H9 (cell line): ENCODE measurements around the gene RCC1. TPM values are rescaled to one million over a fixed set of nuclear protein-coding genes. Genes with fewer than 3 reads are reported as not detected.

Source experiments
- DNase-seq: peaks from one replicate; pipeline ENCODE4 v3.0.0-alpha.2; 2017
- H2AFZ ChIP-seq: one replicate; pipeline ENCODE4 v1.6.1; 2013; ENCODE audit warnings: mild to moderate bottlenecking, low read length, control low read depth, moderate library complexity
- H2AK5ac ChIP-seq: 2 replicates; pipeline ENCODE4 v1.6.1; 2013; ENCODE audit warnings: low read length, control low read depth, mixed read lengths; ENCODE audit not compliant: insufficient read length
- H2BK120ac ChIP-seq: one replicate; pipeline ENCODE4 v1.6.1; 2013; ENCODE audit warnings: low read depth, mild to moderate bottlenecking, low read length, control low read depth, inconsistent platforms; ENCODE audit not compliant: poor library complexity, severe bottlenecking
- H2BK12ac ChIP-seq: 2 replicates; pipeline ENCODE4 v1.6.1; 2013; ENCODE audit warnings: low read length, control low read depth, mixed read lengths, low read depth; ENCODE audit not compliant: insufficient read length
- H2BK15ac ChIP-seq: 2 replicates; pipeline ENCODE4 v1.6.1; 2013; ENCODE audit warnings: low read depth, low read length, control low read depth
- H2BK20ac ChIP-seq: one replicate; pipeline ENCODE4 v1.6.1; 2013; ENCODE audit warnings: low read depth, mild to moderate bottlenecking, low read length, control low read depth, inconsistent platforms; ENCODE audit not compliant: poor library complexity, severe bottlenecking
- H2BK5ac ChIP-seq: 2 replicates; pipeline ENCODE4 v1.6.1; 2013; ENCODE audit warnings: low read length, control low read depth, mixed read lengths; ENCODE audit not compliant: insufficient read length
- H3K14ac ChIP-seq: 2 replicates; pipeline ENCODE4 v1.6.1; 2013; ENCODE audit warnings: low read length, control low read depth; ENCODE audit not compliant: insufficient read depth
- H3K18ac ChIP-seq: 2 replicates; pipeline ENCODE4 v1.6.1; 2013; ENCODE audit warnings: low read depth, mild to moderate bottlenecking, mixed read lengths, low read length, control low read depth; ENCODE audit not compliant: insufficient read length
- H3K23ac ChIP-seq: 2 replicates; pipeline ENCODE4 v1.6.1; 2013; ENCODE audit warnings: low read length, control low read depth, mixed read lengths, low read depth; ENCODE audit not compliant: insufficient read length
- H3K23me2 ChIP-seq: 2 replicates; pipeline ENCODE4 v1.6.1; 2013; ENCODE audit warnings: low read depth, mild to moderate bottlenecking, mixed read lengths, low read length, control low read depth; ENCODE audit not compliant: insufficient read length, poor library complexity, severe bottlenecking
- H3K27ac ChIP-seq: 2 replicates; pipeline ENCODE4 v1.5.1; 2013; ENCODE audit warnings: low read length, control low read depth, mixed read lengths, low read depth; ENCODE audit not compliant: insufficient read length
- H3K27me3 ChIP-seq: 2 replicates; pipeline ENCODE4 v1.6.1; 2013; ENCODE audit warnings: low read length, control low read depth, inconsistent platforms; ENCODE audit not compliant: insufficient read depth
- H3K4ac ChIP-seq: 2 replicates; pipeline ENCODE4 v1.6.1; 2013; ENCODE audit warnings: low read depth, mild to moderate bottlenecking, control low read depth, inconsistent platforms, low read length, moderate library complexity
- H3K4me1 ChIP-seq: 2 replicates; pipeline ENCODE4 v1.6.1; 2013; ENCODE audit warnings: low read length, control low read depth, inconsistent platforms; ENCODE audit not compliant: insufficient read depth
- H3K4me2 ChIP-seq: 2 replicates; pipeline ENCODE4 v1.6.1; 2013; ENCODE audit warnings: low read length, control low read depth, mixed read lengths; ENCODE audit not compliant: insufficient read length, insufficient read depth
- H3K56ac ChIP-seq: 2 replicates; pipeline ENCODE4 v1.6.1; 2013; ENCODE audit warnings: low read depth, mild to moderate bottlenecking, mixed read lengths, low read length, control low read depth; ENCODE audit not compliant: insufficient read length
- H3K79me1 ChIP-seq: 2 replicates; pipeline ENCODE4 v1.6.1; 2013; ENCODE audit warnings: low read depth, mild to moderate bottlenecking, moderate library complexity, low read length, control low read depth, inconsistent platforms; ENCODE audit not compliant: insufficient read depth, poor library complexity, severe bottlenecking
- H3K79me2 ChIP-seq: 2 replicates; pipeline ENCODE4 v1.6.1; 2013; ENCODE audit warnings: low read length, control low read depth, inconsistent platforms; ENCODE audit not compliant: insufficient read depth
- H3K9ac ChIP-seq: 2 replicates; pipeline ENCODE4 v1.6.1; 2013; ENCODE audit warnings: low read length, control low read depth, mixed read lengths; ENCODE audit not compliant: insufficient read length; ENCODE audit errors: extremely low read depth
- H3K9me3 ChIP-seq: one replicate; pipeline ENCODE4 v1.6.1; 2013; ENCODE audit warnings: low read depth, low read length, inconsistent platforms; ENCODE audit not compliant: control insufficient read depth
- H3T11ph ChIP-seq: one replicate; pipeline ENCODE4 v1.6.1; 2013; ENCODE audit warnings: mild to moderate bottlenecking, low read length, control low read depth, inconsistent platforms
- H4K20me1 ChIP-seq: one replicate; pipeline ENCODE4 v1.6.1; 2013; ENCODE audit not compliant: control insufficient read depth, insufficient read length, insufficient read depth
- H4K5ac ChIP-seq: 2 replicates; pipeline ENCODE4 v1.6.1; 2013; ENCODE audit warnings: low read depth, mild to moderate bottlenecking, mixed read lengths, low read length, control low read depth; ENCODE audit not compliant: insufficient read length
- H4K8ac ChIP-seq: replicated peaks from 2 replicates; pipeline ENCODE4 v1.6.1; 2013; ENCODE audit warnings: low read length, control low read depth, mixed read lengths, low read depth; ENCODE audit not compliant: insufficient read length
- H4K91ac ChIP-seq: 2 replicates; pipeline ENCODE4 v1.6.1; 2013; ENCODE audit warnings: low read depth, mild to moderate bottlenecking, moderate library complexity, mixed read lengths, low read length, control low read depth; ENCODE audit not compliant: insufficient read length
- H3K27ac Mint-ChIP-seq, 3 experiments: 2 replicates in 2 of 3; 3 replicates in 1 of 3; pipeline ENCODE4 v1.8.0; 2020 to 2021; ENCODE audit warnings: mixed read lengths in 3 of 3, mild to moderate bottlenecking in 1 of 3, moderate library complexity in 1 of 3
- H3K27me3 Mint-ChIP-seq: 2 replicates; pipeline ENCODE4 v1.8.0; 2021; ENCODE audit warnings: low read depth, mild to moderate bottlenecking, moderate library complexity, mixed read lengths
- H3K36me3 Mint-ChIP-seq, 3 experiments: 2 replicates in 2 of 3; 3 replicates in 1 of 3; pipeline ENCODE4 v1.8.0; 2020 to 2021; ENCODE audit warnings: low read depth in 3 of 3, mixed read lengths in 3 of 3; ENCODE audit not compliant: insufficient read depth in 1 of 3
- H3K4me1 Mint-ChIP-seq, 2 experiments: 2 replicates each; pipeline ENCODE4 v1.8.0; 2020; ENCODE audit warnings: mixed read lengths in 2 of 2
- H3K4me3 Mint-ChIP-seq, 2 experiments: 2 replicates in 1 of 2; 3 replicates in 1 of 2; pipeline ENCODE4 v1.8.0; 2020 to 2021; ENCODE audit warnings: mild to moderate bottlenecking in 2 of 2, mixed read lengths in 2 of 2, moderate library complexity in 1 of 2
- H3K9me3 Mint-ChIP-seq, 2 experiments: 2 replicates in 1 of 2; 3 replicates in 1 of 2; pipeline ENCODE4 v1.8.0; 2020; ENCODE audit warnings: mild to moderate bottlenecking in 2 of 2, mixed read lengths in 2 of 2, moderate library complexity in 1 of 2
- CTCF ChIP-seq: fragments of 200-600 bp; sonication (generic); conservative IDR thresholded peaks from 3 replicates; pipeline ENCODE4 v1.8.0; 2021; ENCODE audit warnings: antibody characterized with exemption, mild to moderate bottlenecking
- WGBS: extraction: QIAGEN DNeasy Blood & Tissue Kit; methylation state at CpG from one replicate; pipeline ENCODE4 v1.1.7; 2013; ENCODE audit warnings: missing lambda C conversion rate, low lambda C conversion rate, mixed read lengths; ENCODE audit not compliant: insufficient read length; ENCODE audit errors: extremely low coverage; 5-methylcytosine and 5-hydroxymethylcytosine counted together
- total RNA-seq: library from RNA; stranded (reverse); gene quantifications from 2 replicates; pipeline ENCODE4 v1.2.1, GENCODE V29; 2021

Gene RCC1
- total RNA-seq, 1 experiment from 2014 or later, result 93.6 TPM

GRCh38 chr1:28535180-28535579 is 29.3 kb downstream of the RCC1 start:
- WGBS, result no CpG with 5 or more reads among the region's 6 CpGs

More at GRCh38 chr1:28535180-28535579, 29.3 kb downstream of the RCC1 start:
- Histone ChIP-seq H2BK12ac (no peak overlapping the region), H3K9me3 (no peaks in the 10 kb centered on the region), H3K79me2 (no peaks in the 10 kb centered on the region), H4K20me1 (no peaks in the 10 kb centered on the region), H4K5ac (no peak overlapping the region), H3K4ac (no peak overlapping the region), H2BK20ac (no peak overlapping the region), H3K79me1 (no peaks in the 10 kb centered on the region), H2BK15ac (no peak overlapping the region), H3K9ac (no peak overlapping the region), H2AFZ (no peak overlapping the region), H3K18ac (no peak overlapping the region), H3T11ph (no peak overlapping the region), H3K27me3 (no peaks in the 10 kb centered on the region), H3K27ac (no peak overlapping the region), H3K23ac (no peak overlapping the region), H2BK5ac (no peak overlapping the region), H2AK5ac (no peak overlapping the region), H3K14ac (no peak overlapping the region), H3K4me2 (no peak overlapping the region), H2BK120ac (no peak overlapping the region), H4K91ac (no peak overlapping the region), H4K8ac (no peak overlapping the region), H3K56ac (no peak overlapping the region), H3K4me1 (no peaks in the 10 kb centered on the region), H3K23me2 (no peaks in the 10 kb centered on the region)
- TF ChIP-seq CTCF, result no peak
- no peaks in the 10 kb centered on the region; the same call in 1 of the 2 replicates for H3K27me3 Mint-ChIP-seq
- H3K36me3 Mint-ChIP-seq, result peaks cover 50 to 72% (median 64%) of the 10 kb centered on the region in 3 experiments
- no peak overlapping the region for H3K27ac Mint-ChIP-seq
- no peak for DNase-seq
- H3K9me3 Mint-ChIP-seq, result no peaks in the 10 kb centered on the region
- H3K4me1 Mint-ChIP-seq, result no peaks in the 10 kb centered on the region
- no peak overlapping the region for H3K4me3 Mint-ChIP-seq
